ENCODE measurements around the gene SRXN1.

Gene SRXN1

GRCh38 chr20:667351-668034 lies 14.5 kb upstream of the SRXN1 start:
- no peaks in the 10 kb centered on the region for H3K36me3 Mint-ChIP-seq
- H3K9me3 Mint-ChIP-seq (ENCODE audit: low read depth): no peaks in the 10 kb centered on the region
- H3K4me3 Mint-ChIP-seq: no peak overlapping the region
- H3K27ac Mint-ChIP-seq: no peak overlapping the region
- peaks cover 5% of the 10 kb centered on the region for H3K4me1 Mint-ChIP-seq (ENCODE audit: low read depth)
- peaks cover 49% of the 10 kb centered on the region for H3K27me3 Mint-ChIP-seq

GRCh38 chr20:666877-667276 lies 13.9 kb upstream of the SRXN1 start:
- H3K4me1 Mint-ChIP-seq (ENCODE audit: low read depth): peaks cover 5% of the 10 kb centered on the region
- H3K36me3 Mint-ChIP-seq: no peaks in the 10 kb centered on the region
- peaks cover 46% of the 10 kb centered on the region for H3K27me3 Mint-ChIP-seq
- H3K27ac Mint-ChIP-seq: no peak overlapping the region
- no peak overlapping the region for H3K4me3 Mint-ChIP-seq
- H3K9me3 Mint-ChIP-seq (ENCODE audit: low read depth): no peaks in the 10 kb centered on the region

GRCh38 chr20:665276-665675 lies 12.3 kb upstream of the SRXN1 start:
- H3K36me3 Mint-ChIP-seq: no peaks in the 10 kb centered on the region
- no peaks in the 10 kb centered on the region for H3K9me3 Mint-ChIP-seq (ENCODE audit: low read depth)
- H3K27ac Mint-ChIP-seq: no peak overlapping the region
- no peak overlapping the region for H3K4me3 Mint-ChIP-seq
- peaks cover 44% of the 10 kb centered on the region for H3K27me3 Mint-ChIP-seq
- H3K4me1 Mint-ChIP-seq (ENCODE audit: low read depth): peaks cover 12% of the 10 kb centered on the region

GRCh38 chr20:664576-664975 lies 11.6 kb upstream of the SRXN1 start:
- Mint-ChIP-seq H3K27ac (no peak overlapping the region), H3K4me3 (no peak overlapping the region), H3K36me3 (no peaks in the 10 kb centered on the region), H3K27me3 (peaks cover 46% of the 10 kb centered on the region), H3K9me3 (ENCODE audit: low read depth) (no peaks in the 10 kb centered on the region), H3K4me1 (ENCODE audit: low read depth) (peaks cover 12% of the 10 kb centered on the region)

- Mint-ChIP-seq H3K27ac (no peak overlapping the region), H3K9me3 (ENCODE audit: low read depth) (no peaks in the 10 kb centered on the region), H3K4me1 (ENCODE audit: low read depth) (peaks cover 12% of the 10 kb centered on the region), H3K36me3 (no peaks in the 10 kb centered on the region), H3K4me3 (no peak overlapping the region), H3K27me3 (peaks cover 46% of the 10 kb centered on the region)
Observed at GRCh38 chr20:664151-664550, 11.2 kb upstream of the SRXN1 start.

GRCh38 chr20:663315-664090 lies 10.5 kb upstream of the SRXN1 start:
- Mint-ChIP-seq H3K4me3 (no peak overlapping the region), H3K27me3 (peaks cover 44% of the 10 kb centered on the region), H3K36me3 (no peaks in the 10 kb centered on the region), H3K4me1 (ENCODE audit: low read depth) (peaks cover 12% of the 10 kb centered on the region), H3K27ac (no peak overlapping the region), H3K9me3 (ENCODE audit: low read depth) (no peaks in the 10 kb centered on the region)

- H3K36me3 Mint-ChIP-seq: no peaks in the 10 kb centered on the region
- H3K4me3 Mint-ChIP-seq: no peak overlapping the region
- H3K4me1 Mint-ChIP-seq (ENCODE audit: low read depth): peaks cover 12% of the 10 kb centered on the region
- no peaks in the 10 kb centered on the region for H3K9me3 Mint-ChIP-seq (ENCODE audit: low read depth)
- no peak overlapping the region for H3K27ac Mint-ChIP-seq
- peaks cover 41% of the 10 kb centered on the region for H3K27me3 Mint-ChIP-seq
Observed at GRCh38 chr20:662277-663192, 9.5 kb upstream of the SRXN1 start.

- Mint-ChIP-seq H3K4me1 (ENCODE audit: low read depth) (peaks cover 12% of the 10 kb centered on the region), H3K27ac (no peak overlapping the region), H3K9me3 (ENCODE audit: low read depth) (no peaks in the 10 kb centered on the region), H3K36me3 (no peaks in the 10 kb centered on the region), H3K27me3 (peaks cover 35% of the 10 kb centered on the region), H3K4me3 (no peak overlapping the region)
Observed at GRCh38 chr20:661474-662270, 8.7 kb upstream of the SRXN1 start.

GRCh38 chr20:658731-659291 lies 5.8 kb upstream of the SRXN1 start:
- H3K27ac Mint-ChIP-seq: no peak overlapping the region
- no peaks in the 10 kb centered on the region for H3K9me3 Mint-ChIP-seq (ENCODE audit: low read depth)
- peaks cover 18% of the 10 kb centered on the region for H3K4me1 Mint-ChIP-seq (ENCODE audit: low read depth)
- H3K27me3 Mint-ChIP-seq: peaks cover 26% of the 10 kb centered on the region
- H3K36me3 Mint-ChIP-seq: no peaks in the 10 kb centered on the region
- no peak overlapping the region for H3K4me3 Mint-ChIP-seq

- Mint-ChIP-seq H3K36me3 (no peaks in the 10 kb centered on the region), H3K4me1 (ENCODE audit: low read depth) (peaks cover 22% of the 10 kb centered on the region), H3K4me3 (no peak overlapping the region), H3K9me3 (ENCODE audit: low read depth) (no peaks in the 10 kb centered on the region), H3K27me3 (peaks cover 25% of the 10 kb centered on the region), H3K27ac (no peak overlapping the region)
Observed at GRCh38 chr20:658202-658601, 5.2 kb upstream of the SRXN1 start.

GRCh38 chr20:655726-656624 lies 3.0 kb upstream of the SRXN1 start:
- Mint-ChIP-seq H3K36me3 (peaks cover 2% of the 10 kb centered on the region), H3K4me3 (no peak overlapping the region), H3K27me3 (peaks cover 15% of the 10 kb centered on the region), H3K27ac (no peak overlapping the region), H3K9me3 (ENCODE audit: low read depth) (no peaks in the 10 kb centered on the region), H3K4me1 (ENCODE audit: low read depth) (peaks cover 27% of the 10 kb centered on the region)

GRCh38 chr20:654417-654750 lies 1.4 kb upstream of the SRXN1 start:
- Mint-ChIP-seq H3K27ac (peak overlapping the region; percentile 72), H3K9me3 (ENCODE audit: low read depth) (no peaks in the 10 kb centered on the region), H3K27me3 (peaks cover 10% of the 10 kb centered on the region), H3K36me3 (peaks cover 2% of the 10 kb centered on the region), H3K4me1 (ENCODE audit: low read depth) (peaks cover 27% of the 10 kb centered on the region), H3K4me3 (peak overlapping the region; percentile 87)

- peaks cover 27% of the 10 kb centered on the region for H3K4me1 Mint-ChIP-seq (ENCODE audit: low read depth)
- peaks cover 10% of the 10 kb centered on the region for H3K27me3 Mint-ChIP-seq
- peak overlapping the region; percentile 87 for H3K4me3 Mint-ChIP-seq
- no peaks in the 10 kb centered on the region for H3K9me3 Mint-ChIP-seq (ENCODE audit: low read depth)
- H3K27ac Mint-ChIP-seq: peak overlapping the region; percentile 83
- H3K36me3 Mint-ChIP-seq: peaks cover 3% of the 10 kb centered on the region
Observed at GRCh38 chr20:653590-654416, 803 bp upstream of the SRXN1 start.
